22Rv1 (cell line): Measurements from ENCODE around the gene TAS1R3.

Source experiments
- H3K27ac ChIP-seq: fragments of 450-650 bp; 2 replicates; pipeline ENCODE4 v1.5.1; 2017
- ZFX ChIP-seq: fragments of 450-650 bp; IDR thresholded peaks from 2 replicates; pipeline ENCODE4 v1.6.1; 2017; ENCODE audit warnings: antibody characterized with exemption, borderline replicate concordance
- TF ChIP-seq, protein P1 (sequence below): fragments of 450-650 bp; IDR thresholded peaks from 2 replicates; pipeline ENCODE4 v1.5.1; 2017; ENCODE audit warnings: mild to moderate bottlenecking

TAS1R3 gene

DNA sequence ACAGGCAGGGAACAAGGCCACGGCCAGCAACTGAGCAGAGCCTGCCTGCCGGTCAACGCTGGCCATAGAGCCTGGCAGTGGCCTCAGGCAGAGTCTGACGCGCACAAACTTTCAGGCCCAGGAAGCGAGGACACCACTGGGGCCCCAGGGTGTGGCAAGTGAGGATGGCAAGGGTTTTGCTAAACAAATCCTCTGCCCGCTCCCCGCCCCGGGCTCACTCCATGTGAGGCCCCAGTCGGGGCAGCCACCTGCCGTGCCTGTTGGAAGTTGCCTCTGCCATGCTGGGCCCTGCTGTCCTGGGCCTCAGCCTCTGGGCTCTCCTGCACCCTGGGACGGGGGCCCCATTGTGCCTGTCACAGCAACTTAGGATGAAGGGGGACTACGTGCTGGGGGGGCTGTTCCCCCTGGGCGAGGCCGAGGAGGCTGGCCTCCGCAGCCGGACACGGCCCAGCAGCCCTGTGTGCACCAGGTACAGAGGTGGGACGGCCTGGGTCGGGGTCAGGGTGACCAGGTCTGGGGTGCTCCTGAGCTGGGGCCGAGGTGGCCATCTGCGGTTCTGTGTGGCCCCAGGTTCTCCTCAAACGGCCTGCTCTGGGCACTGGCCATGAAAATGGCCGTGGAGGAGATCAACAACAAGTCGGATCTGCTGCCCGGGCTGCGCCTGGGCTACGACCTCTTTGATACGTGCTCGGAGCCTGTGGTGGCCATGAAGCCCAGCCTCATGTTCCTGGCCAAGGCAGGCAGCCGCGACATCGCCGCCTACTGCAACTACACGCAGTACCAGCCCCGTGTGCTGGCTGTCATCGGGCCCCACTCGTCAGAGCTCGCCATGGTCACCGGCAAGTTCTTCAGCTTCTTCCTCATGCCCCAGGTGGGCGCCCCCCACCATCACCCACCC, at the start of gene TAS1R3:
Gene TAS1R3, plus strand, starts transcription at position 213 of the 898 bp plus-strand sequence. Its CDS starts 66 bp downstream, at position 279.
- H3K27ac ChIP-seq = peak within 1 kb of the TSS; percentile 75
- TF ChIP-seq, protein P1, sequence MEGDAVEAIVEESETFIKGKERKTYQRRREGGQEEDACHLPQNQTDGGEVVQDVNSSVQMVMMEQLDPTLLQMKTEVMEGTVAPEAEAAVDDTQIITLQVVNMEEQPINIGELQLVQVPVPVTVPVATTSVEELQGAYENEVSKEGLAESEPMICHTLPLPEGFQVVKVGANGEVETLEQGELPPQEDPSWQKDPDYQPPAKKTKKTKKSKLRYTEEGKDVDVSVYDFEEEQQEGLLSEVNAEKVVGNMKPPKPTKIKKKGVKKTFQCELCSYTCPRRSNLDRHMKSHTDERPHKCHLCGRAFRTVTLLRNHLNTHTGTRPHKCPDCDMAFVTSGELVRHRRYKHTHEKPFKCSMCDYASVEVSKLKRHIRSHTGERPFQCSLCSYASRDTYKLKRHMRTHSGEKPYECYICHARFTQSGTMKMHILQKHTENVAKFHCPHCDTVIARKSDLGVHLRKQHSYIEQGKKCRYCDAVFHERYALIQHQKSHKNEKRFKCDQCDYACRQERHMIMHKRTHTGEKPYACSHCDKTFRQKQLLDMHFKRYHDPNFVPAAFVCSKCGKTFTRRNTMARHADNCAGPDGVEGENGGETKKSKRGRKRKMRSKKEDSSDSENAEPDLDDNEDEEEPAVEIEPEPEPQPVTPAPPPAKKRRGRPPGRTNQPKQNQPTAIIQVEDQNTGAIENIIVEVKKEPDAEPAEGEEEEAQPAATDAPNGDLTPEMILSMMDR = peak; percentile 18; the same call in 1 of the 2 replicates
- TF ChIP-seq ZFX = no peak

DNA sequence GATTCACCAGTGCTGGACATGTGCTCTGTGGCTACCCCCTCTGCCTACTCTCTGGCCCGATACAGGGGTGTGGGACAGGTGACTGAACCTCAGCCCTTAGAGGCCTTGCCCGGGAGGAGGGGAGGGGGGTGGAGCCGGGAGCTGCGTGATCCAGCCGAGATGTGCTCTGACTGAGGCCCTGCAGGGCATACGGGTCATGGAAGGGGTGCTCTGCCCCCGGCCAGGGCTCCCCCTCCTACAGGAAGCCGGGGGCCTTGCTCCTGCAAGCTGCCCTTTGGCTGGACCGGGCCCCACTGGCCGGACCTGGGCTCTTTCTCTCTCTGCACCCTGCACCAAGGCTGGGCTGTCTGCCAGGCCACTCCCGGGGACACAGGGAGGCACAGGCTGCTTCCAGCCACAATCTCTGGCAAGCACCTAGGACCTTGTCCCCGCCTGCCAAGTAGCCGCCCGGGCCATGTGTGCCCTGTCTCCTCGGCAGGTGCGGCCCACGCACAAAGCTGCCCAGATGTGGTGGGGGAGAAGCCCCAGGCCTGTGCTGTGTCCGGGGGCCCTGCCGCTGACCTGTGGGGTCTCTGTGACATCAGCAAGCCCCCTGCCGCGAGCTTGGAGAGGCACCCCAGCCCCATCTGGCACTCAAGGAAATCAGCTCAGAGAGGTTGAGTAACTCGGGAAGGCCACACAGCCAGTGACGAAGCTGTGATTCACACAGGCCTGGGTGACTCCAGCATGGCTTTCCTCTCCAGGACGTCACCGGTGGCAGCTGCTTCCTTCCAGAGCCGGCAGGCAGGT, 49.4 kb upstream of the TAS1R3 start:
- H3K27ac ChIP-seq = no peak overlapping the region
- no peak for TF ChIP-seq ZFX
- TF ChIP-seq, protein P1 = no peak

DNA sequence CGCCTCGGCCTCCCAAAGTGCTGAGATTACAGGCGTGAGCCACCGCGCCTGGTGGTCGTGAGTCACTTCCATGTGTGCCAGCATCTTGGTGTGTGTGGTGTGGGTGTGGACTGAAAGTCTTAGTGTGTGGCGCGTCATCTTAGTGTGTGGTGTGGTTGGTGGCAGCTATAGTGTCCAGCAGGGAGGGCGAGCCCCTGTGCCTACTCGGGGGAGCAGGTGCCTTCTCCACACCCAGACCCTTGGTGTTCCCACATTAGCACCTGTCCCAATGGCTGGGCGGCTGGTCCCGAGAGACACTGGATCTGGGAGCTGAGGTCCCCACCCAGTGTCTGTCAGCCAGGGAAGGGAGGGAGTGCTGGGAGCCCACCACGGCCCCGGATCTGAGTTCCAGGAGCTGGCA, 48.1 kb upstream of the TAS1R3 start:
- no peak overlapping the region for H3K27ac ChIP-seq
- TF ChIP-seq ZFX = no peak
- TF ChIP-seq, protein P1 = no peak

DNA sequence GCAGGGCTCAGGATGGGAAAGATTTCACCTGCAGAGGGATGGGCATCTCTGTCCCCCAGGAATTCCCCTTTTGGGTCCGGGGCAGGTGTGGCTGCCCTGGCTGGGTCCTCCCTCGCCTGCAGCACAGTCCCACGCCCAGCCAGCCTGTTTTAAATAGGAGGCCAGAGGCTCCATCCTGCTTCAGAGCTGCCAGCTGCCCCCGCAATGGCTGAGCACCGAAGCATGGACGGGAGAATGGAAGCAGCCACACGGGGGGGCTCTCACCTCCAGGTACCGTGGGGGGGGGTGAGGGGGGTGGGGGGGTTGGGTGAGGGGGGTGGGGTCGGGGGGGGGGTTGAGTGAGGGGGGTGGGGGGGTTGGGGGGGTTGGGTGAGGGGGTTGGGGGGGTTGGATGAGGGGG, 47.3 kb upstream of the TAS1R3 start:
- no peak for TF ChIP-seq ZFX
- TF ChIP-seq, protein P1 = no peak

DNA sequence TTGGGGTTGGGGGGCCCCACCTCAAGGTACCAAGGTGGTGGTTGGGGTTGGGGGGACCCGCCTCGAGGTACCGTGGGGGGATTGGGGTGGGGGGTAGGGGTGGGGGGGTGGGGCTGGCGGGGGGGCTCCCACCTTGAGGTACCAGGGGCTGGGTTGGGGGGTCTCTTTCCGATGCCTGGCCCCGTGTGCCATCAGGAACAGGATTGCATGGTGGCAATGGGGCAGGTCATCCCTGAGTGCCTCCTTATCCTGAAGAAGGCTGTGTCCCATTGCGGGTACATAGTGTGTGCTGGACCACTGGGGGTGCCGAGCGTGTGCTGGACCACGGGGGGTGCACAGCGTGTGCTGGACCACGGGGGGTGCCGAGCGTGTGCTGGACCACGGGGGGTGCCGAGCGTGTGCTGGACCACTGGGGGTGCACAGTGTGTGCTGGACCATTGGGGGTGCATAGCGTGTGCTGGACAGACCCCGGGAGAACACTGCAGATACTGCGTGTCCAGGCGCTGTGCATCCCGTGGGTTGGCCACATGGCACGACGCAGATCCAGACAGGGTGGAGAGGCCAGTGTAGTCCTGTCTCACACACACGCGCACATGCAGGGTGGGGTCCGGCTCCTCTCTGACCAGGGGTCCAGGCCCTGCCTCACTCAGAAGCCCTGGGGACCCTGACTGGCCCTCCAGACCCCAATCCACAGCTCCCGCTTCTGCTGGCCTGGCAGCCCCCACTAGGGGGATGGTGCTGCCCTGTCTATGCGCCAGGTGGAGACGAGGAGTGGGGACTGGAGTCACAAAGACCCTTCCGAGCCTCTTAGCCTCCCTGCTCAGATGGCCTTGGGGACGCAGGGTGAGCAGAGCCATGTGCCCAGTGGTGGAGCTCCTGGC, 46.6 kb upstream of the TAS1R3 start:
- TF ChIP-seq, protein P1 = no peak
- TF ChIP-seq ZFX = no peak

More for the DNA sequence above, 47.3 kb upstream of the TAS1R3 start:
- no peak overlapping the region for H3K27ac ChIP-seq

DNA sequence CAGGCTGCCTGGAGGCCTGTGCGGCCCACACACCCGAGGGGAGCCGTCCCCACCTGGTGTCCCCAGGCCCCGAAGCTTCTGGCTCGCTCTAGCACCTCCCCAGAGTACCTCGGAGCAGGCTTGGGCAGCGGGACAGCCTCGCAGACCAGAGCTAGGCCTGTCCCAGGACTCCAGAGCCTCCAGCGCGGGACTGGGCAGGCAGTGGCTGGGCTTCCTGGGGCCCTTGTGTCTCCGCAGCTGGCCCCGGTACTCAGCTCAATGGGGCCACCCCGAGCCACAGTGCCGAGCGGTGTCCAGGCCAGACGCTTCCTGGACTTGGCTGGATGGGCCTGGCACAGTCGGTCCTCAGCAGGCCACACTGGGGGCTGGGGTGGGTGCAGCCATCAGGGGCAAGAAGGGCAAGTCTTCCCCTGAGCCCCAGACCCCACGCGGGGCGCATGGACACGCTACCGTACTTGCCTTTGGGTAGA, 45.9 kb upstream of the TAS1R3 start:
- TF ChIP-seq ZFX = no peak
- TF ChIP-seq, protein P1 = no peak
- H3K27ac ChIP-seq = no peak overlapping the region

More for the DNA sequence above, 46.6 kb upstream of the TAS1R3 start:
- no peak overlapping the region for H3K27ac ChIP-seq
